ENCODE measurements around the gene BLOC1S5.

- TF ChIP-seq CTCF (IDR thresholded peaks at IDR 0.05): no peak
- no peak for TF ChIP-seq POLR2A (IDR thresholded peaks at IDR 0.05)
Observed at GRCh38 chr6:8061736-8062135, 2.5 kb downstream of the BLOC1S5 start.

Data from sigmoid colon (tissue), 3 donors.